SK-N-SH treated with all-trans-retinoic acid at 6 μM for 48 hours (cell line): Measurements from ENCODE around the gene PEX5L.

Source experiments
- POU6F1 ChIP-seq: fragments of 250-450 bp; sonication (Bioruptor Pico); IDR thresholded peaks from 2 replicates; pipeline ENCODE4 v1.8.0; 2021; ENCODE audit warnings: low read depth, mild to moderate bottlenecking, moderate library complexity, borderline replicate concordance
- TCF4 ChIP-seq: fragments of 250-450 bp; sonication (Bioruptor Pico); IDR thresholded peaks from 2 replicates; pipeline ENCODE4 v1.8.0; 2021; ENCODE audit warnings: mild to moderate bottlenecking, moderate library complexity, borderline replicate concordance
- ZFP30 ChIP-seq: fragments of 450-650 bp; formaldehyde crosslinking; IDR thresholded peaks from 2 replicates; pipeline ENCODE4 v1.5.0; 2022; ENCODE audit warnings: mild to moderate bottlenecking, moderate library complexity

GRCh38 chr3:179969525-179969924, 67.2 kb downstream of the PEX5L start:
- TF ChIP-seq POU6F1 (CRISPR knock-in tag) (no peak), TCF4 (CRISPR knock-in tag) (no peak), ZFP30 (no peak)
